Heart left ventricle (tissue), 13 donors: ENCODE results near the gene CCDC88B.

Experiments
- CTCF ChIP-seq, 12 donors: fragments of 200-600 bp; sonication (generic) in 4 of 12; IDR thresholded peaks; one replicate each; pipeline versions ENCODE4 v1.5.0 to v1.8.0; 2018 to 2022; ENCODE audit warnings: antibody characterized with exemption in 12 of 12, mild to moderate bottlenecking in 5 of 12
- POLR2A ChIP-seq, 2 donors: fragments of 450-650 bp; IDR thresholded peaks; one replicate each; pipeline ENCODE4 v1.6.1; 2017; ENCODE audit warnings: antibody characterized with exemption in 2 of 2, mild to moderate bottlenecking in 2 of 2, moderate library complexity in 2 of 2
- donor health status: ischemic (EF 13 %, LVEDD 7.1; RV severe dilation, severe dysfunction).
- donor health status: DM: no; HTN: yes; CAD: no.
- donor health status: DM: no; HTN: no; CAD: no.
- donor health status: ischemic (EF 25% LVEDD 6.9; RV normal size, moderate dysfunction).
- donor health status: ischemic (EF 25% LVEDD 5.7; RV mildly dilated, moderate dysfunction).
- donor health status: ischemic (EF 35%, LVEDD 5.7; RV mildly dilated, moderate dysfunction).
- donor health status: nonischemic (EF 11% LVEDD 7.7; RV severe dilation, severe dysfunction).
- donor health status: DM: yes; HTN: yes; CAD: no.
- donor health status: PGD.
- donor health status: ischemic (EF 29% LVEDD 5.4; RV normal size, mild dysfunction).
- donor health status: nonischemic (EF 23%, LVEDD 6.1; RV moderate dilation, normal function).

GRCh38 chr11:64383580-64383979 lies 43.6 kb downstream of the CCDC88B start:
- TF ChIP-seq CTCF (IDR thresholded peaks at IDR 0.05), result no peak
- no peak for TF ChIP-seq POLR2A (IDR thresholded peaks at IDR 0.05)
